HEK293 (cell line): ENCODE data around the gene MX1.

ENCODE experiments used
- CTCF ChIA-PET: fragments of 350-600 bp; formaldehyde crosslinking; extraction: SDS; loops from one replicate; lab custom pipeline; 2021; ENCODE audit warnings: antibody characterized with exemption; lab: Yijun Ruan, JAX
- POLR2A ChIA-PET: fragments of 300-600 bp; formaldehyde crosslinking; extraction: SDS; loops from one replicate; lab custom pipeline; 2020; ENCODE audit warnings: antibody characterized with exemption, inconsistent platforms; lab: Yijun Ruan, JAX
- H3K27ac ChIP-seq: fragments of 200-500 bp; sonication (Bioruptor generic); 2 replicates; pipeline ENCODE4 v1.5.1; 2014; ENCODE audit warnings: low read depth, low read length, control low read depth, inconsistent platforms; ENCODE audit errors: extremely low read depth
- H3K36me3 ChIP-seq, 2 experiments: fragments of 200-500 bp in 1 of 2; sonication (Bioruptor generic) in 1 of 2; 1 replicate in 1 of 2; 2 replicates in 1 of 2; pipeline ENCODE4 v1.5.1; 2014 to 2017; ENCODE audit warnings: inconsistent platforms in 2 of 2, low read length in 2 of 2; ENCODE audit not compliant: control insufficient read depth in 2 of 2, insufficient read depth in 1 of 2
- H3K4me1 ChIP-seq: fragments of 200-500 bp; sonication (Bioruptor generic); 2 replicates; pipeline ENCODE4 v1.5.1; 2014; ENCODE audit warnings: mild to moderate bottlenecking, low read length, inconsistent platforms; ENCODE audit not compliant: control insufficient read depth, insufficient read depth
- H3K4me3 ChIP-seq: 2 replicates; pipeline ENCODE4 v1.5.1; 2011; ENCODE audit warnings: low read depth, mild to moderate bottlenecking, control low read depth, low read length, moderate library complexity
- H3K9me3 ChIP-seq: fragments of 200-500 bp; sonication (Bioruptor generic); 2 replicates; pipeline ENCODE4 v1.5.1; 2014; ENCODE audit warnings: low read depth, low read length, inconsistent platforms; ENCODE audit not compliant: control insufficient read depth, insufficient read depth
- KLF7 ChIP-seq: fragments of 450-650 bp; formaldehyde crosslinking; IDR thresholded peaks from 2 replicates; pipeline ENCODE4 v1.5.1; 2016; ENCODE audit warnings: missing biosample characterization, missing genetic modification characterization, borderline replicate concordance
- KLF8 ChIP-seq: fragments of 450-650 bp; formaldehyde crosslinking; IDR thresholded peaks from 2 replicates; pipeline ENCODE4 v1.5.1; 2016; ENCODE audit warnings: missing biosample characterization, missing genetic modification characterization
- ZBTB48 ChIP-seq: fragments of 450-650 bp; formaldehyde crosslinking; IDR thresholded peaks from 2 replicates; pipeline ENCODE4 v1.5.1; 2016; ENCODE audit warnings: missing biosample characterization, missing genetic modification characterization
- ZEB2 ChIP-seq: fragments of 450-650 bp; formaldehyde crosslinking; IDR thresholded peaks from 2 replicates; pipeline ENCODE4 v1.5.1; 2016; ENCODE audit warnings: missing biosample characterization, missing genetic modification characterization
- ZFP41 ChIP-seq: fragments of 450-650 bp; formaldehyde crosslinking; IDR thresholded peaks from 2 replicates; pipeline ENCODE4 v1.5.1; 2016; ENCODE audit warnings: missing biosample characterization, missing genetic modification characterization, borderline replicate concordance
- ZNF140 ChIP-seq: fragments of 450-650 bp; formaldehyde crosslinking; IDR thresholded peaks from 2 replicates; pipeline ENCODE4 v1.5.1; 2016; ENCODE audit warnings: missing biosample characterization, missing genetic modification characterization
- ZNF2 ChIP-seq: fragments of 450-650 bp; formaldehyde crosslinking; IDR thresholded peaks from 2 replicates; pipeline ENCODE4 v1.5.1; 2016; ENCODE audit warnings: missing biosample characterization, missing genetic modification characterization
- ZNF248 ChIP-seq: fragments of 450-650 bp; formaldehyde crosslinking; IDR thresholded peaks from 2 replicates; pipeline ENCODE4 v1.5.1; 2017; ENCODE audit warnings: missing biosample characterization, missing genetic modification characterization
- ZNF292 ChIP-seq: fragments of 450-650 bp; formaldehyde crosslinking; IDR thresholded peaks from 2 replicates; pipeline ENCODE4 v1.5.1; 2016; ENCODE audit warnings: low read depth, missing biosample characterization, missing genetic modification characterization, borderline replicate concordance
- ZNF311 ChIP-seq: fragments of 450-650 bp; formaldehyde crosslinking; IDR thresholded peaks from 2 replicates; pipeline ENCODE4 v1.5.1; 2017; ENCODE audit warnings: missing biosample characterization, missing genetic modification characterization, borderline replicate concordance
- ZNF366 ChIP-seq: fragments of 450-650 bp; formaldehyde crosslinking; conservative IDR thresholded peaks from 2 replicates; pipeline ENCODE4 v1.5.1; 2016; ENCODE audit warnings: missing biosample characterization, missing genetic modification characterization
- ZNF510 ChIP-seq: fragments of 450-650 bp; formaldehyde crosslinking; IDR thresholded peaks from 2 replicates; pipeline ENCODE4 v1.5.1; 2018; ENCODE audit warnings: mild to moderate bottlenecking, missing genetic modification characterization, missing biosample characterization; ENCODE audit not compliant: insufficient replicate concordance
- ZNF626 ChIP-seq: fragments of 450-650 bp; sonication (Bioruptor Pico); formaldehyde crosslinking; IDR thresholded peaks from 2 replicates; pipeline ENCODE4 v1.5.1; 2018; ENCODE audit warnings: missing biosample characterization, missing genetic modification characterization, inconsistent platforms
- ZNF654 ChIP-seq: fragments of 450-650 bp; formaldehyde crosslinking; IDR thresholded peaks from 2 replicates; pipeline ENCODE4 v1.5.1; 2016; ENCODE audit warnings: low read depth, missing biosample characterization, missing genetic modification characterization
- ZNF664 ChIP-seq: fragments of 450-650 bp; formaldehyde crosslinking; IDR thresholded peaks from 2 replicates; pipeline ENCODE4 v1.5.1; 2016; ENCODE audit warnings: missing biosample characterization, missing genetic modification characterization
- ZNF701 ChIP-seq: fragments of 450-650 bp; formaldehyde crosslinking; IDR thresholded peaks from 2 replicates; pipeline ENCODE4 v1.5.1; 2016; ENCODE audit warnings: missing biosample characterization, missing genetic modification characterization
- ZNF776 ChIP-seq: fragments of 450-650 bp; formaldehyde crosslinking; IDR thresholded peaks from 2 replicates; pipeline ENCODE4 v1.5.0; 2017; ENCODE audit warnings: missing biosample characterization, missing genetic modification characterization, borderline replicate concordance
- ZNF843 ChIP-seq: fragments of 450-650 bp; formaldehyde crosslinking; IDR thresholded peaks from 2 replicates; pipeline ENCODE4 v1.5.1; 2016; ENCODE audit warnings: missing biosample characterization, missing genetic modification characterization
- ZSCAN30 ChIP-seq: fragments of 450-650 bp; IDR thresholded peaks from 2 replicates; pipeline ENCODE4 v1.5.1; 2018; ENCODE audit warnings: missing biosample characterization, mild to moderate bottlenecking, missing genetic modification characterization, moderate library complexity
- TF ChIP-seq, protein P1 (sequence below): fragments of 450-650 bp; formaldehyde crosslinking; IDR thresholded peaks from 2 replicates; pipeline ENCODE4 v1.5.1; 2016; ENCODE audit warnings: missing biosample characterization, missing genetic modification characterization
- TF ChIP-seq, protein P2 (sequence below): fragments of 450-650 bp; formaldehyde crosslinking; IDR thresholded peaks from 2 replicates; pipeline ENCODE4 v1.5.1; 2016; ENCODE audit warnings: missing biosample characterization, missing genetic modification characterization
- TF ChIP-seq, protein P3 (sequence below): fragments of 450-650 bp; formaldehyde crosslinking; IDR thresholded peaks from 2 replicates; pipeline ENCODE4 v1.5.1; 2016; ENCODE audit warnings: missing biosample characterization, missing genetic modification characterization
- TF ChIP-seq, protein P4 (sequence below): fragments of 450-650 bp; IDR thresholded peaks from 2 replicates; pipeline ENCODE4 v1.5.1; 2018; ENCODE audit warnings: missing biosample characterization, mild to moderate bottlenecking, missing genetic modification characterization

Gene MX1

DNA sequence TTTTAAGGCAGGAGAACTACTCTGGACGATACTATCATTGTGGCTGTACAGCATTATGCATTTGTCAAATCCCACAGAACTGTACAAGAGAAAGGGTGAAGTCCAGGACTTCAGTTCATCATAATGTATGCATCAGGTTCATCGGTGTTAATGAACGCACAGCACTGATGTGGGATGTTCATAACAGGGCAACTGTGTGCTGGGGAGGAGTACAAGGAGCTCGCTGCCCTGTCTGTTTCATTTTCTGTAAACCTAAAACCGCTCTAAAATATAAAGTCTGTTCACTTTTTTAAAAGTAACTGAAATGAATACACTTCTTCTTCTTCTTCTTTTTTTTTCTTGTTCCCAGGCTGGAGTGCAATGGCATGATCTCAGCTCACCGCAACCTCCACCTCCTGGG, 56.9 kb downstream of the MX1 start:
- no peak for TF ChIP-seq ZNF366 (tag by site-specific recombination)
- no peak for TF ChIP-seq ZNF776 (tag by site-specific recombination)
- TF ChIP-seq, protein P1, sequence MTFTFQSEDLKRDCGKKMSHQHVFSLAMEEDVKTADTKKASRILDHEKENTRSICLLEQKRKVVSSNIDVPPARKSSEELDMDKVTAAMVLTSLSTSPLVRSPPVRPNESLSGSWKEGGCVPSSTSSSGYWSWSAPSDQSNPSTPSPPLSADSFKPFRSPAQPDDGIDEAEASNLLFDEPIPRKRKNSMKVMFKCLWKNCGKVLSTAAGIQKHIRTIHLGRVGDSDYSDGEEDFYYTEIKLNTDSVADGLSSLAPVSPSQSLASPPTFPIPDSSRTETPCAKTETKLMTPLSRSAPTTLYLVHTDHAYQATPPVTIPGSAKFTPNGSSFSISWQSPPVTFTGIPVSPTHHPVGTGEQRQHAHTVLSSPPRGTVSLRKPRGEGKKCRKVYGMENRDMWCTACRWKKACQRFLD (tag by site-specific recombination) = no peak
- H3K9me3 ChIP-seq = no peaks in the 10 kb centered on the region
- ChIA-PET POLR2A (no interaction called here), CTCF (interaction anchor here (1.1 kb wide), 2 partner anchors 130 to 333 kb away, joined by 3 read pairs; no protein-coding TSS in a partner anchor)
- H3K4me1 ChIP-seq = peaks cover 2% of the 10 kb centered on the region; the same call in 1 of the 2 replicates
- H3K36me3 ChIP-seq = no peaks in the 10 kb centered on the region
- H3K27ac ChIP-seq = no peak overlapping the region
- H3K4me3 ChIP-seq = no peak overlapping the region

DNA sequence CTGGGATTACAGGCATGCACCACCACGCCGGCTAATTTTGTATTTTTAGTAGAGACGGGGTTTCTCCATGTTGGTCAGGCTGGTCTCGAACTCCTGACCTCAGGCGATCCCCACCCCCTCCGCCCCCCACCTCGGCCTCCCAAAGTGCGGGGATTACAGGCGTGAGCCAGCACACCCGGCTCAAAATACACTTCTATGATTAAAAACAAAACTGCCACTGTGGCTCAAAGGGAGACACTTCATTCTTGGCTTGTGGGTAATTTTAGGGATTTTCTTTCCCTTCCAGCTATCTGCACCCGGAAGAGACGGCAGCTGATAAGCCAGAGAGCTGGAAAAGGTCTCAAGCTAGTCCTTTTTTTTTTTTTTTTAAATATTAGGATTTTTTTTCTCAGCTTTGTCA, 57.4 kb downstream of the MX1 start:
- no peaks in the 10 kb centered on the region for H3K9me3 ChIP-seq
- no peaks in the 10 kb centered on the region for H3K36me3 ChIP-seq
- POLR2A ChIA-PET = no interaction called here
- H3K4me3 ChIP-seq = no peak overlapping the region
- H3K4me1 ChIP-seq = peaks cover 2% of the 10 kb centered on the region; the same call in 1 of the 2 replicates
- H3K27ac ChIP-seq = no peak overlapping the region
- no peak for TF ChIP-seq ZNF311
- TF ChIP-seq ZSCAN30 = no peak
- no peak for TF ChIP-seq KLF7 (tag by site-specific recombination)
- no peak for TF ChIP-seq ZNF292 (tag by site-specific recombination)
- TF ChIP-seq ZNF140 = no peak
- no peak for TF ChIP-seq ZNF510 (tag by site-specific recombination)
- TF ChIP-seq, all 188 proteins: peak for 0
- CTCF ChIA-PET = interaction anchor here (1.1 kb wide), 2 partner anchors 129 to 333 kb away, joined by 3 read pairs; no protein-coding TSS in a partner anchor

DNA sequence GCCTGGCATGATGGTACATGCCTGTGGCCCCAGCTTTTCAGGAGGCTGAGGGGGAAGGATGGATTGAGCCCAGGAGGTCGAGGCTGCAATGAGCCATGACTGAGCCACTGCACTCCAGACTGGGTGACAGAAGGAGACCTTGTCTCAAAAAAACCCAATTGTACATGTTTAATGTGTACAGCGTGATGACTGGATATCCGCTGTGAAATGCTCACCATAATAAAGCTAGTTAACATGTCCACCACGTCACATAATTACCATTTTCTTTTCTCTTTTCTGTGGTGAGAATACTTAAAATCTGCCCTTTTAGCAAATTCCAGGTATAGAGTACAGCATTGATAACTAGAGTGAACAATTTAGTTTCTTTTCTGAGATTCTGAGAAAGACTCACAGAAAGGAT, 57.9 kb downstream of the MX1 start:
- Histone ChIP-seq H3K36me3 (no peaks in the 10 kb centered on the region), H3K9me3 (no peaks in the 10 kb centered on the region), H3K4me1 (peaks cover 2% of the 10 kb centered on the region; the same call in 1 of the 2 replicates), H3K27ac (no peak overlapping the region), H3K4me3 (no peak overlapping the region)
- ChIA-PET CTCF (interaction anchor here (1.1 kb wide), 1 partner anchor 332 kb away, joined by 3 read pairs; no protein-coding TSS in a partner anchor), POLR2A (no interaction called here)
- TF ChIP-seq ZEB2 (tag by site-specific recombination) = no peak
- TF ChIP-seq, protein P2, sequence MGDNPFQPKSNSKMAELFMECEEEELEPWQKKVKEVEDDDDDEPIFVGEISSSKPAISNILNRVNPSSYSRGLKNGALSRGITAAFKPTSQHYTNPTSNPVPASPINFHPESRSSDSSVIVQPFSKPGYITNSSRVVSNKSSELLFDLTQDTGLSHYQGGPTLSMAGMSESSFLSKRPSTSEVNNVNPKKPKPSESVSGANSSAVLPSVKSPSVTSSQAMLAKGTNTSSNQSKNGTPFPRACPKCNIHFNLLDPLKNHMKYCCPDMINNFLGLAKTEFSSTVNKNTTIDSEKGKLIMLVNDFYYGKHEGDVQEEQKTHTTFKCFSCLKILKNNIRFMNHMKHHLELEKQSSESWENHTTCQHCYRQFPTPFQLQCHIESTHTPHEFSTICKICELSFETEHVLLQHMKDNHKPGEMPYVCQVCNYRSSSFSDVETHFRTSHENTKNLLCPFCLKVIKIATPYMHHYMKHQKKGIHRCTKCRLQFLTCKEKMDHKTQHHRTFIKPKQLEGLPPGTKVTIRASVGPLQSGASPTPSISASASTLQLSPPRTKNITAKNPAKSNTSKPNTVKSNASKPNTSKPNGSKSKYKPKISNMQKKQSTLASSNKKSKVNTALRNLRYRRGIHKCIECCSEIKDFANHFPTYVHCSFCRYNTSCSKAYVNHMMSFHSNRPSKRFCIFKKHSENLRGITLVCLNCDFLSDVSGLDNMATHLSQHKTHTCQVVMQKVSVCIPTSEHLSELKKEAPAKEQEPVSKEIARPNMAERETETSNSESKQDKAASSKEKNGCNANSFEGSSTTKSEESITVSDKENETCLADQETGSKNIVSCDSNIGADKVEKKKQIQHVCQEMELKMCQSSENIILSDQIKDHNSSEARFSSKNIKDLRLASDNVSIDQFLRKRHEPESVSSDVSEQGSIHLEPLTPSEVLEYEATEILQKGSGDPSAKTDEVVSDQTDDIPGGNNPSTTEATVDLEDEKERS (tag by site-specific recombination) = no peak
- TF ChIP-seq ZFP41 (tag by site-specific recombination) = no peak
- TF ChIP-seq, protein P3, sequence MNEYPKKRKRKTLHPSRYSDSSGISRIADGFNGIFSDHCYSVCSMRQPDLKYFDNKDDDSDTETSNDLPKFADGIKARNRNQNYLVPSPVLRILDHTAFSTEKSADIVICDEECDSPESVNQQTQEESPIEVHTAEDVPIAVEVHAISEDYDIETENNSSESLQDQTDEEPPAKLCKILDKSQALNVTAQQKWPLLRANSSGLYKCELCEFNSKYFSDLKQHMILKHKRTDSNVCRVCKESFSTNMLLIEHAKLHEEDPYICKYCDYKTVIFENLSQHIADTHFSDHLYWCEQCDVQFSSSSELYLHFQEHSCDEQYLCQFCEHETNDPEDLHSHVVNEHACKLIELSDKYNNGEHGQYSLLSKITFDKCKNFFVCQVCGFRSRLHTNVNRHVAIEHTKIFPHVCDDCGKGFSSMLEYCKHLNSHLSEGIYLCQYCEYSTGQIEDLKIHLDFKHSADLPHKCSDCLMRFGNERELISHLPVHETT (tag by site-specific recombination) = no peak
- TF ChIP-seq, protein P4, sequence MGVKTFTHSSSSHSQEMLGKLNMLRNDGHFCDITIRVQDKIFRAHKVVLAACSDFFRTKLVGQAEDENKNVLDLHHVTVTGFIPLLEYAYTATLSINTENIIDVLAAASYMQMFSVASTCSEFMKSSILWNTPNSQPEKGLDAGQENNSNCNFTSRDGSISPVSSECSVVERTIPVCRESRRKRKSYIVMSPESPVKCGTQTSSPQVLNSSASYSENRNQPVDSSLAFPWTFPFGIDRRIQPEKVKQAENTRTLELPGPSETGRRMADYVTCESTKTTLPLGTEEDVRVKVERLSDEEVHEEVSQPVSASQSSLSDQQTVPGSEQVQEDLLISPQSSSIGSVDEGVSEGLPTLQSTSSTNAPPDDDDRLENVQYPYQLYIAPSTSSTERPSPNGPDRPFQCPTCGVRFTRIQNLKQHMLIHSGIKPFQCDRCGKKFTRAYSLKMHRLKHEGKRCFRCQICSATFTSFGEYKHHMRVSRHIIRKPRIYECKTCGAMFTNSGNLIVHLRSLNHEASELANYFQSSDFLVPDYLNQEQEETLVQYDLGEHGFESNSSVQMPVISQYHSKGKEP = no peak
- no peak for TF ChIP-seq KLF8 (tag by site-specific recombination)
- no peak for TF ChIP-seq ZNF701 (tag by site-specific recombination)
- no peak for TF ChIP-seq ZBTB48 (tag by site-specific recombination)
- TF ChIP-seq ZNF664 (tag by site-specific recombination) = no peak
- TF ChIP-seq ZNF843 (tag by site-specific recombination) = no peak
- TF ChIP-seq ZNF654 (tag by site-specific recombination) = no peak
- TF ChIP-seq ZNF626 = no peak
- TF ChIP-seq ZNF248 (tag by site-specific recombination) = no peak
- TF ChIP-seq ZNF2 (tag by site-specific recombination) = no peak
